ENCODE results near the gene ZNF239.
"Not testable (repeated sequence)": the region's sequence is repeated elsewhere in the genome, so short reads cannot be mapped to it uniquely, and the experiment has no call there.

Gene ZNF239

GRCh38 chr10:43576062-43576461 is 1.6 kb upstream of the ZNF239 start:
- DNase-seq = no peak

- no peak for DNase-seq
Measured at GRCh38 chr10:43574906-43575305, 490 bp upstream of the ZNF239 start.

- peak; percentile 31 for DNase-seq
Measured at GRCh38 chr10:43573250-43574000, 991 bp downstream of the ZNF239 start.

- no peak for DNase-seq
Measured at GRCh38 chr10:43570971-43571370, 3.4 kb downstream of the ZNF239 start.

GRCh38 chr10:43569681-43570080 is 4.7 kb downstream of the ZNF239 start:
- no peak for DNase-seq

GRCh38 chr10:43557214-43557613 is 17.2 kb downstream of the ZNF239 start:
- DNase-seq = no peak

- DNase-seq = not testable (repeated sequence)
Measured at GRCh38 chr10:43543746-43544145, 30.7 kb downstream of the ZNF239 start.

GRCh38 chr10:43524434-43525247 is 49.8 kb downstream of the ZNF239 start:
- DNase-seq = no peak

All from HCEC 1CT (cell line).